ACC112 (cell line): ENCODE data around the gene SENP8.

Source experiments
- H2AFZ ChIP-seq: fragments of 200-600 bp; sonication (generic); one replicate; pipeline ENCODE4 v1.6.0; 2017; ENCODE audit warnings: antibody characterized with exemption, low read length; ENCODE audit not compliant: unreplicated experiment
- H3K27ac ChIP-seq: fragments of 200-600 bp; sonication (generic); 2 replicates; pipeline ENCODE4 v1.5.1; 2014; ENCODE audit warnings: low read depth, mild to moderate bottlenecking, antibody characterized with exemption, low read length, moderate library complexity
- H3K27me3 ChIP-seq: fragments of 200-600 bp; sonication (generic); 2 replicates; pipeline ENCODE4 v1.6.1; 2014; ENCODE audit warnings: mild to moderate bottlenecking, antibody characterized with exemption, low read length, moderate library complexity, mixed read lengths; ENCODE audit not compliant: insufficient read depth
- H3K36me3 ChIP-seq: fragments of 200-600 bp; sonication (generic); 2 replicates; pipeline ENCODE4 v1.6.1; 2016; ENCODE audit warnings: mild to moderate bottlenecking, antibody characterized with exemption, low read length, moderate library complexity, mixed read lengths; ENCODE audit not compliant: insufficient read depth
- H3K4me1 ChIP-seq: fragments of 200-600 bp; sonication (generic); one replicate; pipeline ENCODE4 v1.6.1; 2016; ENCODE audit warnings: low read length, mixed read lengths; ENCODE audit not compliant: insufficient read depth, unreplicated experiment, control insufficient read depth
- H3K4me3 ChIP-seq: fragments of 200-600 bp; sonication (generic); 2 replicates; pipeline ENCODE4 v1.5.1; 2014; ENCODE audit warnings: mild to moderate bottlenecking, low read depth, low read length
- H3K79me2 ChIP-seq: fragments of 200-600 bp; sonication (generic); one replicate; pipeline ENCODE4 v1.6.0; 2016; ENCODE audit warnings: low read length; ENCODE audit not compliant: control insufficient read depth, unreplicated experiment, insufficient read depth

SENP8 gene

GRCh38 chr15:72112805-72113204 lies 5.4 kb upstream of the SENP8 start:
- Histone ChIP-seq H3K4me3 (no peak overlapping the region), H3K79me2 (peaks cover 66% of the 10 kb centered on the region), H3K36me3 (no peaks in the 10 kb centered on the region), H3K27me3 (no peaks in the 10 kb centered on the region), H3K4me1 (peaks cover 14% of the 10 kb centered on the region), H3K27ac (no peak overlapping the region), H2AFZ (no peak overlapping the region)

- H3K4me3 ChIP-seq = no peak overlapping the region
- H2AFZ ChIP-seq = no peak overlapping the region
- peaks cover 61% of the 10 kb centered on the region for H3K79me2 ChIP-seq
- H3K36me3 ChIP-seq = no peaks in the 10 kb centered on the region
- H3K27ac ChIP-seq = no peak overlapping the region
- H3K4me1 ChIP-seq = peaks cover 14% of the 10 kb centered on the region
- no peaks in the 10 kb centered on the region for H3K27me3 ChIP-seq
Measured at GRCh38 chr15:72113347-72114031, 4.7 kb upstream of the SENP8 start.

GRCh38 chr15:72116731-72117485 lies 1.3 kb upstream of the SENP8 start:
- H2AFZ ChIP-seq = peak overlapping the region; percentile 67
- H3K79me2 ChIP-seq = peaks cover 57% of the 10 kb centered on the region
- H3K4me1 ChIP-seq = peaks cover 14% of the 10 kb centered on the region
- H3K27ac ChIP-seq = peak overlapping the region; percentile 68
- no peaks in the 10 kb centered on the region for H3K27me3 ChIP-seq
- no peaks in the 10 kb centered on the region for H3K36me3 ChIP-seq
- peak overlapping the region; percentile 91 for H3K4me3 ChIP-seq

- H3K36me3 ChIP-seq = no peaks in the 10 kb centered on the region
- H3K27me3 ChIP-seq = no peaks in the 10 kb centered on the region
- peaks cover 51% of the 10 kb centered on the region for H3K79me2 ChIP-seq
- peak overlapping the region; percentile 68 for H3K27ac ChIP-seq
- peaks cover 14% of the 10 kb centered on the region for H3K4me1 ChIP-seq
- H3K4me3 ChIP-seq = peak overlapping the region; percentile 91
- H2AFZ ChIP-seq = peak overlapping the region; percentile 67
Measured at GRCh38 chr15:72117486-72118016, 652 bp upstream of the SENP8 start.

GRCh38 chr15:72124218-72124617 lies 6.0 kb downstream of the SENP8 start:
- H3K79me2 ChIP-seq = peaks cover under 1% of the 10 kb centered on the region
- no peaks in the 10 kb centered on the region for H3K36me3 ChIP-seq
- no peaks in the 10 kb centered on the region for H3K27me3 ChIP-seq
- no peak overlapping the region for H3K4me3 ChIP-seq
- H2AFZ ChIP-seq = no peak overlapping the region
- peaks cover under 1% of the 10 kb centered on the region for H3K4me1 ChIP-seq
- no peak overlapping the region for H3K27ac ChIP-seq

- Histone ChIP-seq H3K27me3 (no peaks in the 10 kb centered on the region), H3K4me1 (no peaks in the 10 kb centered on the region), H3K79me2 (no peaks in the 10 kb centered on the region), H3K36me3 (no peaks in the 10 kb centered on the region), H3K4me3 (no peak overlapping the region), H2AFZ (no peak overlapping the region), H3K27ac (no peak overlapping the region)
Measured at GRCh38 chr15:72127724-72128322, 9.6 kb downstream of the SENP8 start.

- Histone ChIP-seq H3K79me2 (no peaks in the 10 kb centered on the region), H3K27me3 (no peaks in the 10 kb centered on the region), H3K36me3 (no peaks in the 10 kb centered on the region), H3K27ac (no peak overlapping the region), H3K4me3 (no peak overlapping the region), H2AFZ (no peak overlapping the region), H3K4me1 (no peaks in the 10 kb centered on the region)
Measured at GRCh38 chr15:72128359-72128758, 10.2 kb downstream of the SENP8 start.

- Histone ChIP-seq H3K4me1 (no peaks in the 10 kb centered on the region), H2AFZ (no peak overlapping the region), H3K27me3 (no peaks in the 10 kb centered on the region), H3K4me3 (no peak overlapping the region), H3K36me3 (no peaks in the 10 kb centered on the region), H3K27ac (no peak overlapping the region), H3K79me2 (no peaks in the 10 kb centered on the region)
Measured at GRCh38 chr15:72130272-72130671, 12.1 kb downstream of the SENP8 start.

GRCh38 chr15:72131922-72132321 lies 13.7 kb downstream of the SENP8 start:
- Histone ChIP-seq H3K4me1 (no peaks in the 10 kb centered on the region), H3K36me3 (no peaks in the 10 kb centered on the region), H3K27me3 (no peaks in the 10 kb centered on the region), H2AFZ (no peak overlapping the region), H3K79me2 (no peaks in the 10 kb centered on the region), H3K4me3 (no peak overlapping the region), H3K27ac (no peak overlapping the region)

GRCh38 chr15:72133211-72133610 lies 15.0 kb downstream of the SENP8 start:
- Histone ChIP-seq H2AFZ (no peak overlapping the region), H3K27ac (no peak overlapping the region), H3K4me1 (no peaks in the 10 kb centered on the region), H3K79me2 (no peaks in the 10 kb centered on the region), H3K36me3 (no peaks in the 10 kb centered on the region), H3K4me3 (no peak overlapping the region), H3K27me3 (no peaks in the 10 kb centered on the region)
